ENCODE results near the gene VANGL1. TPM values are rescaled to one million over a fixed set of nuclear protein-coding genes. Genes with fewer than 3 reads are reported as not detected.

Gene VANGL1
- total and polyA plus RNA-seq, 2 of the 4 experiments (the other 2 are of a cell fraction) = 6.1 to 6.7 TPM

Small RNA genes within 50 kb of the gene (microRNA-seq; reads per million reads assigned to microRNA genes)
- not detected for gene RF00406 (ENCODE audit: insufficient read depth, insufficient read length)
- gene RN7SL420P (ENCODE audit: insufficient read depth, insufficient read length) = not detected

Small RNA genes within 50 kb of the gene (small RNA-seq; reads per million reads assigned to genes)
- gene RF00406 (0 to 5.9 (median 0) reads per million in 5 experiments), gene RN7SL420P (0 reads per million in 5 experiments)

Other genes with a start within 250 kb of the VANGL1 start
- gene CASQ2, start 126.7 kb downstream of the VANGL1 start, total RNA-seq (2012; rRNA removed) = not detected in 2 replicates
- not detected in 2 replicates for gene CASQ2, start 126.7 kb downstream of the VANGL1 start, polyA plus RNA-seq (2012; rRNA removed)
- gene NHLH2, start 199.2 kb downstream of the VANGL1 start, total RNA-seq (2012; rRNA removed) = not detected in 2 replicates
- not detected in 2 replicates for gene NHLH2, start 199.2 kb downstream of the VANGL1 start, polyA plus RNA-seq (2012; rRNA removed)